GM19193 (cell line): ENCODE data around the gene ATP5F1E.

Experiments used
- POLR2A ChIP-seq: IDR thresholded peaks from 4 replicates; pipeline ENCODE4 v1.6.1; 2011; ENCODE audit not compliant: insufficient read depth, insufficient read length; ENCODE audit errors: extremely low read depth

The ATP5F1E gene

GRCh38 chr20:59032713-59033059 lies 551 bp upstream of the ATP5F1E start:
- no peak for TF ChIP-seq POLR2A

- TF ChIP-seq POLR2A = no peak
Measured at GRCh38 chr20:59031564-59032022, 542 bp downstream of the ATP5F1E start.

- no peak for TF ChIP-seq POLR2A
Measured at GRCh38 chr20:59030911-59031563, 1.1 kb downstream of the ATP5F1E start.

GRCh38 chr20:59028812-59029211 lies 3.3 kb downstream of the ATP5F1E start:
- no peak for TF ChIP-seq POLR2A

- no peak for TF ChIP-seq POLR2A
Measured at GRCh38 chr20:59027741-59028320, 4.3 kb downstream of the ATP5F1E start.

GRCh38 chr20:59026904-59027740 lies 5.0 kb downstream of the ATP5F1E start:
- no peak for TF ChIP-seq POLR2A

GRCh38 chr20:59025511-59025910 lies 6.6 kb downstream of the ATP5F1E start:
- no peak for TF ChIP-seq POLR2A

- no peak for TF ChIP-seq POLR2A
Measured at GRCh38 chr20:59025086-59025485, 7.0 kb downstream of the ATP5F1E start.

- TF ChIP-seq POLR2A = peak; percentile 18
Measured at GRCh38 chr20:59024111-59024530, 8.0 kb downstream of the ATP5F1E start.

- TF ChIP-seq POLR2A = no peak
Measured at GRCh38 chr20:59023616-59024015, 8.5 kb downstream of the ATP5F1E start.

GRCh38 chr20:59022754-59023153 lies 9.4 kb downstream of the ATP5F1E start:
- no peak for TF ChIP-seq POLR2A

GRCh38 chr20:59020938-59021551 lies 11.1 kb downstream of the ATP5F1E start:
- TF ChIP-seq POLR2A = no peak

GRCh38 chr20:59019217-59019616 lies 12.9 kb downstream of the ATP5F1E start, which contains the start of gene TUBB1:
TSS of gene TUBB1 (plus strand) at chr20:59019429. CDS start at chr20:59019523, 94 bp downstream.
- TF ChIP-seq POLR2A = no peak

- TF ChIP-seq POLR2A = no peak
Measured at GRCh38 chr20:59018817-59019216, 13.3 kb downstream of the ATP5F1E start.

- no peak for TF ChIP-seq POLR2A
Measured at GRCh38 chr20:59017493-59018231, 14.5 kb downstream of the ATP5F1E start.

GRCh38 chr20:59016795-59017492 lies 15.2 kb downstream of the ATP5F1E start:
- no peak for TF ChIP-seq POLR2A
